ENCODE measurements around the gene PTPRN2.
"Not testable (repeated sequence)": the region's sequence is repeated elsewhere in the genome, so short reads cannot be mapped to it uniquely, and the experiment has no call there.

Gene PTPRN2

DNA sequence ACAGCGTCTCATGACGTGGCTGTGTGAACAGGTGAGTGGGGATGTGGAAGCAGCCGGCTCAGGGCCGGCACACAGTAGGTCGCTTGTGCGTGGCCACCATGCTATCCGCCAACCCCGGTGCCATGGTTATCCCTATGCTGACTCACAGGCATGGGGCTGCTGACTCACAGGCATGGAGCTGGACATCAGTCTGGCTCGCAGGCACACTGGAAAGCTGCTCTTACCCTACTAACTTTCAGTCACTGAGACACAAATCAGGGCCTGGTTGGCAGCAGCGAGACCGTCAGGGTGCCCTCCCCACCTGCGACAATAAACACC lies 341.9 kb downstream of the PTPRN2 start:
- no peak for DNase-seq (ENCODE audit: low read depth in 1 of 2, low spot score in 1 of 2)

DNA sequence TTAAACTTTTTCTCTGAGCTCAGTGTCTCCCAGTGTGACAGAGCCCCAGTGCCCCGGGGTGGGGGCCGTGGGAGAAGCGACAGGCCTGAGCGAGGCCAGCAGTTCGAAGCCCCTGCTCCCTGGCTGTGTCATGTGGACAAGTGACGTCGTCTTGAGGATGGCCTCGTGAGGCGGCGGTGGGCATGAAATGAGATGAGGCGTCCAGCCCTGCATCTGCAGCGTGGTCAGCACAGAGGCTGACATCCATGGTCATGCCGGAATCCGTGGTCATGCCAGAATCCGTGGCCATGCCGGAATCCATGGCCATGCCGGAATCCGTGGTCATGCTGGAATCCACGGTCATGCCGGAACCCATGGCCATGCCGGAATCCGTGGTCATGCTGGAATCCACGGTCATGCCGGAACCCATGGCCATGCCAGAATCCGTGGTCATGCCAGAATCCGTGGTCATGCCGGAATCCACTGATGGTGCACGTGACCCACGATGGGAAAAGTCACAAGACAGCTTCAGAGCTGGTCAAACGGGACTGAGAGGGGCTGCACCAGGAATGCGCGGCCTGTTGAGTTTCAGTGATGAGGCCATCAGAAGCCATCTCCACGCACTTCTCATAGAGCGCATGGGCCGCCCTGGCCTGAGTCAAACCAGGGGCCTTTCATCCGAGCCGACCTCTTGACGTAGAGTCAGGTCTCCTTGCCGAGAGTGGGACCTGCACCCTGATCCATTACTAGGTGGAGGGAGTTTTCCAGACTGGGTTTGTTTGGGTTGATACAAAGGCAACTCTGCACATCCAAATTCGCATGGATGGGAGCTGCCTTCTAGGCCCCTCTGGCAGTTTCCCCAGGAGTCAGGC lies 342.5 kb downstream of the PTPRN2 start:
- no peak for DNase-seq (ENCODE audit: low read depth in 1 of 2, low spot score in 1 of 2)

DNA sequence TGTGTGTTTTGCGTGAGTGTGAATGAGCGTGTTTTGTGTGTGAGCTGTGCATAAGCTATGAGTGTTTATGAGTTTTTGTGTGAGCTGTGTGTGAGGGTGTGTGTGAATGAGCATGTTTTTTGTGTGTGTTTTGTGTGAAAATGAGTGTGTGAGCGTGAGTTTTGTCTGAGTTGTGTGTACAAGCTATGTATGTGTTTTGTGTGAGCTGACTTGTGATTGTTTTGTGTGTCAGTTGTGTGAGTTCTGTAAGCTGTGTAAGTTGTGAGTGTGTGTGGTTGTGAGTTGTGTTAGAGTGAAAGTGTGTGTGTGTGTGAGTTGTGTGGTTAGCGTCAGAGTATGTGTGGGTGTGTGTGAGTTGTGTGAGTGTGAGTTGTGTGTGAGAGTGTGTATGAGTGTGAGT lies 343.2 kb downstream of the PTPRN2 start:
- DNase-seq (ENCODE audit: low read depth in 1 of 2, low spot score in 1 of 2), result no peak

DNA sequence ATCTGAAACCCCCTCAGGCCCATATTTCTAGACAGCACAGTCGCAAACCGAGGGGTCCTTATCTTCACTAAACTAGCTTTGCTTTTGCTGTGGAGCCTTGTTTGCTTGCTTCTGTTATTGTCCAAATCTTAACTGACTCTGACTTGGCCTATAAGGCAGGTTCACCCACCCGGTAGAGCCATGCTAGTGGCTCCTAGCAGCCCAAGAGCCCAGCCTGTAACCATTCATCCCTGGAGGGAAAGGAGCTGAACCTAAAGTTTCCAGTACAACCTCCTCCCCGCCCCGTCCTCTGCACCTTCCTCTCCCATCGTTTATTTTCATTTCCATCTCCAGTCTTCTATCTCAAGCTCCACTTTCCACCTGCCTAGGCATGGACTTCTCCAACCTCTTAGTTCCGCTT lies 345.7 kb downstream of the PTPRN2 start:
- no peak for DNase-seq (ENCODE audit: low read depth in 1 of 2, low spot score in 1 of 2)

DNA sequence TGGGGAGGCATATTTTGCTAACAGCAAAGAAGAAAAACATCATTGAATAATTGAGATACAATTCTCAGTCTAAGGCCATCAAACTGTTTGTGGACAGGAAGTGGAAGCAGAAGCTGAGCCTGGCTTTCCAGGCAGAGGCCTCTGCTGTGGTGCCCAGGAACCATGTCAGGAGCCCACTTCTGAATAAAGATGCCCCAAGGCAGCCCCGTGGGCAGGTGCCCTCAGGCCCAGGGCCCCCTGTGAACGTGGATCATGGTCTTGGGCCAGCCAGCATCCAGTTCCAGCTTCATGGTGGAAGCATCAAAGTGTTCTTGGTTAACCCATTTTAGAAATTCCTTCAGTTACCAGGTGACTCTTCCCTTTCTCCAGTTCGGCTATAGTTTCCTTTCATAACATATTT lies 346.8 kb downstream of the PTPRN2 start:
- DNase-seq (ENCODE audit: low read depth in 1 of 2, low spot score in 1 of 2), result no peak

DNA sequence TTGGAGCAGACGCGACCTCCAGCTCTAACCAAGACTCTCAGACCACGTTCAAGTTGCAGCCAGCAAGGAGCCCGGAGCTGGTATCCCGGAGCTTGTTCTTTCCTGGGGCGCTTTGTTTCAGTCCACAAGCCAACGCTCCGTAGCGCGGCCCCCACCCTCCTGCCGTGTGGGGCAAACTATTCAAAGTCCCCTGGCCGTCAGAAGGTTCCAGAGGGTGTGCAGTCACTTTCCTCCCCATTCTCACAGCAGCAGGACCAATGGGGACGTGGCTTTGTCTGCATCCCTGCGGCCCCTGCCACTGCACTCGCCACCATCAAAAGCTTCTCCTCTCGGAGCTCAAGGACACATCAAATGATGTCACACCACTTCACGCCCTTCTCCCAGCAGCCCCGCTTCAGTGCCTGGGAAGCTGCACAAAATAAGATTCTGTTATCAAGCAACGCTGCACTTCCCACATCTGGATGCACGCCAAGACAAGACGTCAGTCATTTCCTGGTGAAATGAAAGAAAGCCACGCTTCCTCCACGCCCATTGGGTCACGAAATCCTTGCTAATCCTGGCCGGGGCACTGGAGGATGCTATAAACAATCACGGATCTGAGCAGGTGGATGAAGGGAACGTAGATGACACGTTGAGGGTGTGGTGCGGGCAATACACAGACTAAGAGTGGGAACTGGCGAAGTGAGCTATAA lies 348.2 kb downstream of the PTPRN2 start:
- DNase-seq (ENCODE audit: low read depth in 1 of 2, low spot score in 1 of 2), result no peak

DNA sequence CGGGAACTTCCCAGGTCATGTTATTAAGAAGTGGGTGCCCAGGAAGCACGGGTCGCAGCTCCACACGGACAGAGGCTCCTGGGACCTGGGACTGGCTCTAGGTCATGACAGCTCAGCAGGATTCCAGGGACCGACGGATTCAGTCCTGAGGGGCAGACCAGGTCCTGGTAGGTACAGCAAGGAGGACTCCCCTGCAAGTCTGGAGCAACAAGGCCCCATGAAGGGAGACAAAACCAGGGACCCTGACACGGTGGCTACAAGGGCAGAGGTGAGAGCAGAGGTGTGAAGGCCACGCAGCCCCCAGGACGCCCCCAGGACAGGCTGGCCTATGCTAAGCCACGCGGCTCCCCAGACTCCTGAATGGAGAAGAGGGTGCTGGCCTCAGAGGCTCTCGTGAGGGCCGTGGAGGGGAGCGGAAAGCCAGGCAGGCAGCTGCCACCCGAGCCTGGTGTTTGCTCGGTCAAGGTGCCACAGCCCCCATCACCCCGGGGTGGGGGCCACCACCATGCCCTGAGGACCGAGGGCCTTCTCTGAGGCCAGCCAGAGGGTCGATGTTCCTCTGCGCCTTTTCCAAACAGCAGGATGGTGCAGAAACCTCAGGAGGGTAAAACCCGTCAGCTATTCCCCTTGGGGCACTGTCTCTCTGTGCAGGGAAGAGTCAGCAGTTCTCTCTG lies 348.9 kb downstream of the PTPRN2 start:
- no peak for DNase-seq (ENCODE audit: low read depth in 1 of 2, low spot score in 1 of 2)

DNA sequence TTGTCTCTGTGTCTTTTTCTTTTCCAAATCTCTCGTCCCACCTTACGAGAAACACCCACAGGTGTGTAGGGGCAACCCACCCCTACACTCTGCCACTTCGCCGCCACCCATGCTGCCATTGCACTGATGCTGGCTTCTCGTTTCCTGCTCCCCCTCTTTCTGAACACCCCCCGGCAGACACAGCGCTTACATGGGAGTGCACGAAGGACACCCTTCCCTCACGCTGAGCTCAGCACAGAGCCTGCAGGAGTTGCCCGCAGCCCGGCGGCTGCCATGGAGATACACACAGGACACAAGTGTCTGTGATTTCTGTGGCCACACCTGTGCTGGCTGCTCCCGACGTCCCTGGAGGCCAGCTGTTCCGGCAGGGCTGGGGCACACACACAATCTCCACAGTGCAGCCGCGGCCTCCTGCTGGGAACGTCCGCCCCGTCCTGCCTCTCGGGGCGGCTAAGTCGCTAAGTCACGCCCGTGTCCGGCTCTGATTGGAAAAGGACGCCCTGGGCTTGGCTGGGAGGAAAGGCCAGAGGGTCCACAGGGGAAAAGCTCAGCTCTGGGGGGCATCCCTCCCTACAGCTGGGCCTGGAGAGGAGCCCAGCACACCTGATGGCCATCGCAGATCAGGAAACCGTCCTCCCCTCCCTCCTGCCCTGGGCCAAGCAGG lies 349.8 kb downstream of the PTPRN2 start:
- no peak for DNase-seq (ENCODE audit: low read depth in 1 of 2, low spot score in 1 of 2)

DNA sequence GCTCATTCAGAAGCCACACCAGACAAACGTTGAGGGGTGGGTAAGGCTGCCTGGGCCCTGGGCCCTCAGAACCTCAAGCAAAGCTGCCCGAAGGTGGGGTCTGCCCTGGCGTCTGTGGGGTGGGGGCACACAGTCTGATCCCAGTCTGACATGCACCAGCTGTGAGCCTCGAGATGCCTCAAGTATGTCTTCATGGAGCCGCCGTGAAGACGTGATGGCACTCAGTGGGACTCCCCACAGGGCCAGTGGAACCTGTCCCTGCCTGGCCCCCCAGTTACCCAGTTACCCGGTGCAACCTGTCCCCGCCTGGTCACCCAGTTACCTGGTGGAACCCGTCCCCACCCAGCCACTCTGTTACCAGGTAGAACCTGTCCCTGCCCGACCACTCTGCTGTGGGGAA lies 351.2 kb downstream of the PTPRN2 start:
- no peak for DNase-seq (ENCODE audit: low read depth in 1 of 2, low spot score in 1 of 2)

DNA sequence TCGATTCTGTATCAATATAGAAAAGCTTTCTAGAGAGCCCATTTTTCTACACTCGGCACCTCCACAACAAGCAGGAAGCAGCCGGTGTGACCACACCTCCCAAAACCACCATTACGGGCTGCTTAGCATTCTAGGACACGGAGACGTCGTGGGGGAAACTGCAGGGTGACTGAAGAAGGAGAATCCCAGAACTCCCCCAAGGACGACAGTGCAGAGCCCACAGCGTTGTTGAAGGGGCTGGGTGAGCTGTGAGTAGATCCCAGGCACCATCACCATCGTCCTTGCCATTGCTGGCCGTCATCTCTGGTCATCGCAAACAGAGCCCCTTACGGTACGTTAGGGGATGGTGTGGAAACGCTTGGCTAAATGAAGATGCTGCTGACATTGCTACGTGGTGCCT lies 351.8 kb downstream of the PTPRN2 start:
- DNase-seq (ENCODE audit: low read depth in 1 of 2, low spot score in 1 of 2), result no peak

DNA sequence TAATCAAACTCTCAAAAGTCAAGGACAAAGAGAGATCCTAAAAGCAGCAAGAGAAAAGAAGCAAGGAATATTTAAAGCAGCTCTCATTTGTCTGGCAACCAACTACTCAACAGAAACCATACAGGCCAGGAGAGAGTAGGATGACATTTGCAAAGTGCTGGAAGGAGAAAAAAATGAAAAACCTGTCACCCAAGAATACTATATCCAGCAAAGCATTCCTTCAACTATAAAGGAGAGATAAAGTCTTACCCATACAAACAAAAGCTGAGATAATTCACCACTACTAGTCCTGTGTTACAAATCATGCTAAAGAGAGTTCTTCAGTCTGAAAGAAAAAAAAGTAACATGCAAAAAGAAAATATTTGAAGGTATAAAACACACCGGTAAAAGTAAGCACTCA lies 357.7 kb downstream of the PTPRN2 start:
- no peak for DNase-seq (ENCODE audit: low read depth in 1 of 2, low spot score in 1 of 2)

DNA sequence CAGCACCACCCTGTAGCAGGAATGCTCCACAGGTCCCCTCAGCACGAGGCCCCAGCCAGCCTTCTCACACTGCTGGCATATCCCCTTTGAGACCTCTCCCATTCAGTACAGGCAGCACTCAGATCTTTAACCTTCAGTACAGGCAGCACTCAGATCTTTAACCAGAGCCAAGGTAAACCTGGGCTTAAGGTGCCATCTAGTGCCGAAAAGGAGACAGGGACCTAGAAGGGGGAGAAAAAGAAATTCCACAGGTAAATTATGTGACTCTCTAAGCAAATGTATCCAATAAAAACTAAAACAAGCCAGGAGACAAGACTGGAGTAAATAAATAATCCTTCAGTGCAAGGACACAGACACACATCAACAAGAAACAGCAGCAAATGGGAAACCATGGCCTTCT lies 358.6 kb downstream of the PTPRN2 start:
- no peak for DNase-seq (ENCODE audit: low read depth in 1 of 2, low spot score in 1 of 2)

DNA sequence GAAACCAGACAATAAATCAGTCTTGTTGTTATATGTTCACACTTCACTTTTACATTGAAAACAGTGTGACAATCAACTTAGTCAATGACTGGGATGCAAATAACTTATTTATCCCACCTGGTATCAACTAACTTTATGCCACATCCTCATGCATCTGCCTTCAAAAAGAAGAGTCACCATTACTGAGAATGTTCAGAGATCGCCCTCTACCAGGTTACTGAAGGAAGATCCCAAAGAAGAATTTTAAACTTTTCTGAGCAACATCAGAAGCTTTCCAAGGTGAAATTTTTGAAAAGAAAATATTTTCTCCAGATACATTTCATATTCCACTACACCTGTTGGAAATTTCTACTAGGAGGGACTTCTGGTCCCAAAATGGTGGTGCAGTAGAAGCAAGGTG lies 359.5 kb downstream of the PTPRN2 start:
- DNase-seq (ENCODE audit: low read depth in 1 of 2, low spot score in 1 of 2), result no peak

DNA sequence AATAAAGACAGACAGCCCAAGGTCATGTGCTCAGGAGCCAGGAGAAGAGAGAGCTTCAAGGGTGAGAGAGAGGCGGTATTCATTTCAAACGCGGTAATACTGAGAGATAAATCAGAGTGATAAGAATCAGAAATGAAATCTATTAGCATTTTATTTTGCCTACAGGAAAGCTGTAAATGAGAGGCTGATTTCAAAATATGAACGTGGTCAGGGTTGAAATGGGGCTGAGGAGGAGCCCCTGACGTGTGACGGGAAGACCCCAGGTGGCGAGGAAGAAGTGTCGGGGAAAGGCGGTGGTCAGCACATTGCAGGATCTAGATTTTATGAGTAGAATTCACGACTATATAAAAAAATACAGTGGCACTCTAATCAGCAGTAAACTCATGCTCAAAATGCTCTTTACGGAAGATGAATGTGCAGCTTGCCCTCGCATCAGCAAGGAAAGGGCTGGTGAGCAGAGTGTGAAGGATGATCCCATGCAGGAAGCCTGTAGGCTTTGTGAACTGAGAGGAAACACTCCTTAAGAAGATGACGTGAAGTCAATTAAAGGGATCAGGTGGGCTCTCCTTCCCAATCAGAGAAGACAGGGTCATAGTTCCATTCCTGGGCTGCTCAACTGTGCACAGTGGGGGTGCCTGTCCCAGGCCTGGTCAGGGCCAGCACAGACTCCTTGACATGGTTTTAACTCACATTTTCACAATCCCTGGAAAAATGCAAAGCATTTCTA lies 360.2 kb downstream of the PTPRN2 start:
- DNase-seq (ENCODE audit: low read depth in 1 of 2, low spot score in 1 of 2), result no peak

DNA sequence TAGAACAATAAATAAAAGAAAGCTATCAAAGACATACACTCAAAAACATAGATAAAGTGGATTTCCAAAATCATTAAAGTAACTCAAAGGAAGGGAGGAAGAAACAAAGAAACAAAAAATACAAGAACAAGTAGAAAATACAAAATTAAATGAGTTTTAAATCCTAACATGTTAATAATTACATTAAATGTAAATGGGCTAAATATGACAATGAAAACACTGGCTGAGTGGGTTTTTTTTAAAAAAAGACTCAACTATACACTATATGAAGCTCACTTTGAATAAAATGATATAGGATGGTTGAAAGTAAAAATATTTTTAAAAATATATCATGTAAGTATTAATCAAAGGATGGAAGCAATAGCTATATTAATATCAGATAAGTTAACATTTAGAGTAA lies 371.4 kb downstream of the PTPRN2 start:
- no peak for DNase-seq (ENCODE audit: low read depth in 1 of 2, low spot score in 1 of 2)

DNA sequence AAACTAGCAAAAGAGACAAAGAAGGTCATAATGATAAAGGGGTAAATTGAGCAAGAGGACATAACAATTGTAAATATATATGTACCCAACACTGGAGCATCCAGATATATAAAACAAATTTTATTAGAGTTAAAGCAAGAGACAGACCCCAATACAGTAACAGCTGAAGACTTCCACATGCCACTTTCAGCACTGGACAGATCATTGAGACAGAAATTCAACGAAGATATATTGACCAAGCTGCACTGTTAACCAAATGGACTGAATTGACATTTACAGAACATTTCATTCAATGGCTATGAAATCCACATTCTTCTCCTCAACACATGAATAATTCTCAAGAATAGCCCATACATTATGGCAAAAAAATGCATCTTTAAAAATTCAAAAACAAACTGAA lies 378.2 kb downstream of the PTPRN2 start:
- DNase-seq (ENCODE audit: low read depth in 1 of 2, low spot score in 1 of 2), result no peak

DNA sequence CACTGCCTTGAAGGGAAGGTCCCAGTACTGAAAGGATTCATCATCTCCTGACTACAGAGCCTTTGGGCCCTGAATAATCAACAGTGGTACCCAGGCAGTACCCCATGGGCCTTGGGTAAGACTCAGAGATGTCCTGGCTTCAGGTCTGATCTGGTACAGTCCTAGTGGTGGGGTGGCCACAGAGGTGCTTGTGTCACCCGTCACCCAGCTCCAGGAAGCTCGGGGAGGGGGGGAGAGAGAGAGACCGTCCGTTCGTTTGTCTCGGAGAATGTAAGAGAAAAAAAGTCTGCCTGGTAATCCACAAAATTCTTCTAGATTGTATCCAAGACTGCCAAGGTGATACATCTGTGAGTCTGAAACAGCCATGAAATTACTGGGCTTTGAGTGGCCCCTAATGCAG lies 381.3 kb downstream of the PTPRN2 start:
- DNase-seq (ENCODE audit: low read depth in 1 of 2, low spot score in 1 of 2), result no peak

DNA sequence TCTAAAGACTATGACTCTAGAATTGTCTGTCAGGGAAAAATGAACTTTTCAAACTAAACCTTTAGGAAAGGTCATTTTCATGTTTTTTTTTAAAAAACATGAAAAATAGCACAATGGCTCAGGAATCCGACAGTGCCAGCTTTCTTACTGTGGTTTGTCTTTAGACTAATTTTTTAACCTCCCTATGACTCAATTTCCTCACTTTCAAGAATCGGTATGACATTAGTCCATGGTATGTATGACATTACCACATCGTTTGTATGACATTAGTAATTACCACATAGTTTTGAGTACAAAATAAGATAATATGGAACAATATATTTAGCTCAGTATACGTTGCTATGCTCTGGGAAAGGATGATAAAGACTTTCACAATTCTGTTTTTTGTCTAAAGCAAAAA lies 383.2 kb downstream of the PTPRN2 start:
- no peak for DNase-seq (ENCODE audit: low read depth in 1 of 2, low spot score in 1 of 2)

DNA sequence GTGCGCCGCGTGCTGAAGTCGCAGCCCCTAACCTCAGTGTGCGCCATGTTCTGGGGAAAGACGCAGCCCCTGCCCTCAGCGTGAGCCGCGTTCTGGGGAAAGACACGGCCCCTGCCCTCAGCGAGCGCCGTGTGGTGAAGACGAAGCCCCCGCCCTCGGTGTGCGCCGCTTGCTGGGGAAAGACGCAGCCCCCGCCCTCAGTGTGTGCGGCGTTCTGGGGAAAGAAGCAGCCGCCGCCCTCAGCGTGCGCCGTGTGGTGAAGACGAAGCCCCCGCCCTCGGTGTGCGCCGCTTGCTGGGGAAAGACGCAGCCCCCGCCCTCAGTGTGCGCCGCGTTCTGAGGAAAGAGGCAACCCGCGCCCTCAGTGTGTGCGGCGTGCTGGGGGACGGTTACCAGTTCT lies 383.7 kb downstream of the PTPRN2 start:
- DNase-seq (ENCODE audit: low read depth in 1 of 2, low spot score in 1 of 2), result not testable (repeated sequence)

DNA sequence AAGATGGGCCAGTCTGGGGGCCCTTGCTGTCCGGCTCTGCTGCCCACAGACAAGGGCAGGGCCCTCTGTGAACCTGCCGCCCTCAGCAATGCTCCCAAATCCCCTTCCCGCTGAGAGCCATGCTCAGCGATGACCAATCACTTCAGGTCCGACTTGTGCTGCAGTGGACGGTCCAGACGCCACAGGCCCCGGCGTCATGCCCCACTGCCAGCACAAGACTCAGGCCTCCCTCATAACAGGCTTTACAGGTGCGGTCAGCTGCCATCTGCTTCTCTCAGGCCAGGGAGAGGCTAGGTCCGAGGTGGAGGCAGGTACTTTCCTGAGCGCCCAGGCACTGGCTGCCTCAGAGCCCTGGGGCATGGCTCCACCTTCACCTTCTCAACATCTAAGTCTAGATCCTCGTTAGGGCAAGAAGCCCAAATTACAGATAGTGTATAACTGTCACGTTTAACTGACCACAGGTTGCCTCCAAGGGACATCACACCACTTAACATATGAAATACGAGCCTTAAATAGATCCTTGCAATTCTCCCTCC lies 393.2 kb downstream of the PTPRN2 start:
- DNase-seq (ENCODE audit: low read depth in 1 of 2, low spot score in 1 of 2), result no peak

DNA sequence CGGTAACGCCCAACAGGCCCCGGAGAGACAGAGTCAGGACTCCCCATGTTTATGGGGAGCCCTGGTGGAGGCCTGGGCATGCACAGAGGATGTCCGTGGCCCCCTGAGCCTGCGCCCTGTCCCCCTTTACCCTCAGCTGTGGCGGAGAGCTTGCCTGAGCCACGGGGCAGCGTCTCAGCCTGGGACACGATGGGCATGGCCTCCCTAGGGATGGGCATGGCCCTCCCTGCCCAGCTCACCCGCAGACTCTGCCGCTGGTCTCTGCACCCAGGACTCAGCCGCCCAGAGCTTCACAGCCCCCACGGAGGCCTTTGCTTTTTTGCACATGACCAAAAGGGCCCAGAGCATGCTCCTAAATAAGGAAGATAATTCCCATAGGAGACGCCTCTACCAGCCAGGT lies 394.2 kb downstream of the PTPRN2 start:
- DNase-seq (ENCODE audit: low read depth in 1 of 2, low spot score in 1 of 2), result no peak
